ENCODE measurements around the gene CTTNBP2NL. TPM values are rescaled to one million over a fixed set of nuclear protein-coding genes. Genes with fewer than 3 reads are reported as not detected.
A peak's percentile ranks its signal among the peaks of the same experiment; 100 is the strongest.

Gene CTTNBP2NL
- total and polyA plus RNA-seq, 2 of the 4 experiments (the other 2 are of a cell fraction): 12.4 to 22.0 TPM

DNA sequence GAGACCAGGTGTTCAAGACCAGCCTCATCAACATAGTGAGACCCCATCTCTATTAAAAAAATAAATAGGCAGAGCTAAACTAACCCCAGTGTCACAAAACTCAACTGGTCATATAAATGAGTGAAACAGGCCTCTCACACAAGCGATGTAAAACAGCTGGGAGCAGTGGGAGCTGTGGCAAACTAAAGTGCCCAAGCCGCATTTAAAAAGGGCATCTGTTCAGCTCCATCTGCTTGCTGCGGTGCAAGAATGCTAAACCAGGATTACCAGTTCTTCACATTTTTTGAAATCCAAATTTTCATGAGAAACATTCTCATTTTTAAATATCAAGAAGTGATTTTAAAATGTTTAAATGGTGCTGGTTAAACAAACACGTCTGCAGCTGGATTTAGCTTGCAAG, 62.7 kb downstream of the CTTNBP2NL start:
- H2AFZ ChIP-seq (replicated peaks; ENCODE audit: low read length, poor library complexity): no peak overlapping the region
- no CpG with 5 or more reads among the region's 4 CpGs for WGBS, 2 experiments (ENCODE audit: extremely low coverage in 2 of 2, insufficient read length in 1 of 2)
- H3K36me3 ChIP-seq (ENCODE audit: control insufficient read depth, insufficient read depth, low read length): peaks cover 22% of the 10 kb centered on the region
- H3K27ac ChIP-seq (ENCODE audit: insufficient read depth, low read length): peak overlapping the region; percentile 65; the same call in 1 of the 2 replicates
- no peak for TF ChIP-seq FOS (IDR thresholded peaks at IDR 0.05; ENCODE audit: low read depth, low read length)
- TF ChIP-seq CHD1 (IDR thresholded peaks at IDR 0.05; ENCODE audit: low read depth, low read length): no peak
- no peak for TF ChIP-seq NFE2L2 (IDR thresholded peaks at IDR 0.05; ENCODE audit: low read depth, low read length)
- no peak for TF ChIP-seq MAFK (IDR thresholded peaks at IDR 0.05; ENCODE audit: low read depth, low read length)
- no peak for TF ChIP-seq RAD21 (IDR thresholded peaks at IDR 0.05; ENCODE audit: low read length)
- TF ChIP-seq SMC3 (IDR thresholded peaks at IDR 0.05; ENCODE audit: low read depth, low read length): no peak
- TF ChIP-seq RFX5 (IDR thresholded peaks at IDR 0.05; ENCODE audit: low read depth, low read length): no peak
- TF ChIP-seq CEBPB (IDR thresholded peaks at IDR 0.05; ENCODE audit: low read depth, low read length): no peak
- TF ChIP-seq MXI1 (IDR thresholded peaks at IDR 0.05; ENCODE audit: borderline replicate concordance, low read depth, low read length): no peak
- TF ChIP-seq POLR2A (IDR thresholded peaks at IDR 0.05; ENCODE audit: low read depth, low read length): no peak
- TF ChIP-seq, protein P1, sequence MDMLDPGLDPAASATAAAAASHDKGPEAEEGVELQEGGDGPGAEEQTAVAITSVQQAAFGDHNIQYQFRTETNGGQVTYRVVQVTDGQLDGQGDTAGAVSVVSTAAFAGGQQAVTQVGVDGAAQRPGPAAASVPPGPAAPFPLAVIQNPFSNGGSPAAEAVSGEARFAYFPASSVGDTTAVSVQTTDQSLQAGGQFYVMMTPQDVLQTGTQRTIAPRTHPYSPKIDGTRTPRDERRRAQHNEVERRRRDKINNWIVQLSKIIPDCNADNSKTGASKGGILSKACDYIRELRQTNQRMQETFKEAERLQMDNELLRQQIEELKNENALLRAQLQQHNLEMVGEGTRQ (IDR thresholded peaks at IDR 0.05; ENCODE audit: low read depth, low read length): no peak
- TF ChIP-seq, protein P2, sequence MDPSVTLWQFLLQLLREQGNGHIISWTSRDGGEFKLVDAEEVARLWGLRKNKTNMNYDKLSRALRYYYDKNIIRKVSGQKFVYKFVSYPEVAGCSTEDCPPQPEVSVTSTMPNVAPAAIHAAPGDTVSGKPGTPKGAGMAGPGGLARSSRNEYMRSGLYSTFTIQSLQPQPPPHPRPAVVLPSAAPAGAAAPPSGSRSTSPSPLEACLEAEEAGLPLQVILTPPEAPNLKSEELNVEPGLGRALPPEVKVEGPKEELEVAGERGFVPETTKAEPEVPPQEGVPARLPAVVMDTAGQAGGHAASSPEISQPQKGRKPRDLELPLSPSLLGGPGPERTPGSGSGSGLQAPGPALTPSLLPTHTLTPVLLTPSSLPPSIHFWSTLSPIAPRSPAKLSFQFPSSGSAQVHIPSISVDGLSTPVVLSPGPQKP (IDR thresholded peaks at IDR 0.05; ENCODE audit: borderline replicate concordance, low read depth, low read length): no peak
- TF ChIP-seq, protein P3, sequence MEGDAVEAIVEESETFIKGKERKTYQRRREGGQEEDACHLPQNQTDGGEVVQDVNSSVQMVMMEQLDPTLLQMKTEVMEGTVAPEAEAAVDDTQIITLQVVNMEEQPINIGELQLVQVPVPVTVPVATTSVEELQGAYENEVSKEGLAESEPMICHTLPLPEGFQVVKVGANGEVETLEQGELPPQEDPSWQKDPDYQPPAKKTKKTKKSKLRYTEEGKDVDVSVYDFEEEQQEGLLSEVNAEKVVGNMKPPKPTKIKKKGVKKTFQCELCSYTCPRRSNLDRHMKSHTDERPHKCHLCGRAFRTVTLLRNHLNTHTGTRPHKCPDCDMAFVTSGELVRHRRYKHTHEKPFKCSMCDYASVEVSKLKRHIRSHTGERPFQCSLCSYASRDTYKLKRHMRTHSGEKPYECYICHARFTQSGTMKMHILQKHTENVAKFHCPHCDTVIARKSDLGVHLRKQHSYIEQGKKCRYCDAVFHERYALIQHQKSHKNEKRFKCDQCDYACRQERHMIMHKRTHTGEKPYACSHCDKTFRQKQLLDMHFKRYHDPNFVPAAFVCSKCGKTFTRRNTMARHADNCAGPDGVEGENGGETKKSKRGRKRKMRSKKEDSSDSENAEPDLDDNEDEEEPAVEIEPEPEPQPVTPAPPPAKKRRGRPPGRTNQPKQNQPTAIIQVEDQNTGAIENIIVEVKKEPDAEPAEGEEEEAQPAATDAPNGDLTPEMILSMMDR (conservative IDR thresholded peaks at IDR 0.05; ENCODE audit: low read depth, low read length): no peak
- no peak for TF ChIP-seq MAZ (IDR thresholded peaks at IDR 0.05; ENCODE audit: borderline replicate concordance, low read depth, low read length)
- TF ChIP-seq RCOR1 (IDR thresholded peaks at IDR 0.05; ENCODE audit: insufficient replicate concordance, low read length): no peak
- no peak for TF ChIP-seq BHLHE40 (IDR thresholded peaks at IDR 0.05; ENCODE audit: low read depth, low read length)
- intact Hi-C loops (cut with micrococcal nuclease): no loop called here
- peak overlapping the region; percentile 54; the same call in 1 of the 2 replicates for H3K18ac ChIP-seq (ENCODE audit: low read depth, low read length)
- no peak overlapping the region for H3K4me2 ChIP-seq (ENCODE audit: low read depth, low read length)
- no peak overlapping the region for H3K9ac ChIP-seq (ENCODE audit: low read depth, low read length)
- no peak overlapping the region for H2AK9ac ChIP-seq (replicated peaks; ENCODE audit: low read depth, low read length, poor library complexity)
- 0 out of 2 replicates have a peak overlapping the region, but pooled peaks have one; percentile 20 for H2BK120ac ChIP-seq (ENCODE audit: low read depth, low read length)
- H3K56ac ChIP-seq (ENCODE audit: extremely low read depth, insufficient read depth, low read length): no peak overlapping the region
- peak overlapping the region; percentile 28; the same call in 1 of the 2 replicates for H4K91ac ChIP-seq (ENCODE audit: insufficient read depth, low read depth, low read length)
- peak overlapping the region; percentile 11; the same call in 1 of the 2 replicates for H4K5ac ChIP-seq (ENCODE audit: low read depth, low read length)
- dilution Hi-C loops (cut with HindIII; ENCODE audit: low sequenced_read_pairs, unreplicated experiment): no loop called here
- H2BK20ac ChIP-seq (ENCODE audit: low read depth, low read length): no peak overlapping the region
- H2AK5ac ChIP-seq (ENCODE audit: low read depth, low read length): no peak overlapping the region
- peaks cover 14% of the 10 kb centered on the region for H4K20me1 ChIP-seq (ENCODE audit: insufficient read depth, low read length)
- peaks cover 30% of the 10 kb centered on the region for H3K4me1 ChIP-seq (ENCODE audit: control insufficient read depth, insufficient read depth, low read length)
- H3K79me1 ChIP-seq (ENCODE audit: low read depth in 1 of 2, low read length in 2 of 2): peaks cover 39 to 68% of the 10 kb centered on the region in 2 experiments
- peak overlapping the region; percentile 35; the same call in 1 of the 2 replicates for H3K4ac ChIP-seq (ENCODE audit: low read depth, low read length)
- H3K27me3 ChIP-seq (ENCODE audit: control insufficient read depth, insufficient read depth, low read length): no peaks in the 10 kb centered on the region
- H3K9me3 ChIP-seq (ENCODE audit: control insufficient read depth, insufficient read depth, low read length): no peaks in the 10 kb centered on the region
- H3K9me1 ChIP-seq (ENCODE audit: insufficient read depth, low read length): peaks cover 4% of the 10 kb centered on the region
- no TSS peak for BruUV-seq (replicated peaks)
- in situ Hi-C loops (cut with MboI; ENCODE audit: low sequenced_read_pairs): no loop called here
- ATAC-seq (ENCODE audit: low read depth) (no peak), DNase-seq (no peak)
- peak overlapping the region; percentile 67; the same call in 1 of the 2 replicates for H3K23ac ChIP-seq (ENCODE audit: low read depth, low read length)
- POLR2A ChIA-PET (ENCODE audit: unreplicated experiment): interaction anchor here (1.7 kb wide), 1 partner anchor 64 kb away, joined by 13 read pairs; no protein-coding TSS in a partner anchor
- H4K8ac ChIP-seq (ENCODE audit: low read depth in 2 of 2, low read length in 2 of 2): peak overlapping the region in 1 of 2 experiments; percentile 36; a peak in 1 of 4 replicates
- no peak overlapping the region for H2BK15ac ChIP-seq (ENCODE audit: low read depth, low read length)
- H2BK5ac ChIP-seq (ENCODE audit: low read depth, low read length, poor library complexity, severe bottlenecking): peak overlapping the region; percentile 74
- CTCF ChIA-PET: interaction anchor here (0.8 kb wide), 1 partner anchor 14 kb away, joined by 3 read pairs; no protein-coding TSS in a partner anchor
- H3K4me3 ChIP-seq (ENCODE audit: insufficient read depth, low read depth, low read length): no peak overlapping the region
- no peak overlapping the region; the same call in 1 of the 2 replicates for H3K14ac ChIP-seq (replicated peaks; ENCODE audit: low read depth, low read length)
